Cardiac muscle cell (in vitro differentiated cells and primary cell): ENCODE results near the gene UQCR10. TPM values are rescaled to one million over a fixed set of nuclear protein-coding genes. Genes with fewer than 3 reads are reported as not detected.

Source experiments
- DNase-seq, 2 donors: peaks; one replicate each; pipeline versions ENCODE4 v3.0.0 to v3.0.0-alpha.2; 2010 to 2017; ENCODE audit warnings: low read depth in 1 of 2, low spot score in 1 of 2
- H3K27ac ChIP-seq: fragments of 200-600 bp; sonication (generic); 2 replicates; pipeline ENCODE4 v1.5.1; 2016
- H3K27me3 ChIP-seq: fragments of 200-600 bp; sonication (generic); 2 replicates; pipeline ENCODE4 v1.6.0; 2016; ENCODE audit warnings: control low read depth
- H3K36me3 ChIP-seq: fragments of 200-600 bp; sonication (generic); 2 replicates; pipeline ENCODE4 v1.5.1; 2016; ENCODE audit warnings: control low read depth
- H3K4me1 ChIP-seq: fragments of 200-600 bp; sonication (generic); 2 replicates; pipeline ENCODE4 v1.8.1; 2017; ENCODE audit warnings: low read depth, mild to moderate bottlenecking, mixed run types
- H3K4me3 ChIP-seq: fragments of 200-600 bp; sonication (generic); 2 replicates; pipeline ENCODE4 v1.5.1; 2016; ENCODE audit warnings: mild to moderate bottlenecking
- H3K9me3 ChIP-seq: fragments of 200-600 bp; sonication (generic); 2 replicates; pipeline ENCODE4 v1.5.1; 2017; ENCODE audit warnings: low read depth, mild to moderate bottlenecking, control low read depth
- polyA plus RNA-seq: library from polyadenylated mRNA; unstranded; fragments of >200 nt; fragmentation: Nextera tagmentation; extraction: Ambion mirVana; gene quantifications from 2 replicates; pipeline ENCODE4 v1.2.1, GENCODE V29; 2016
- total RNA-seq: library from RNA; depleted of rRNA; stranded (reverse); fragments of >200 nt; gene quantifications from 2 replicates; pipeline ENCODE4 v1.2.3, GENCODE V29; 2016
- TF ChIP-seq, protein P1 (sequence below): IDR thresholded peaks from 2 replicates; pipeline ENCODE4 v1.5.1; 2012; ENCODE audit warnings: low read depth, mild to moderate bottlenecking, low read length

UQCR10 gene
- total and polyA plus RNA-seq, 2 experiments from 2014 or later: 107 to 613 TPM

DNA sequence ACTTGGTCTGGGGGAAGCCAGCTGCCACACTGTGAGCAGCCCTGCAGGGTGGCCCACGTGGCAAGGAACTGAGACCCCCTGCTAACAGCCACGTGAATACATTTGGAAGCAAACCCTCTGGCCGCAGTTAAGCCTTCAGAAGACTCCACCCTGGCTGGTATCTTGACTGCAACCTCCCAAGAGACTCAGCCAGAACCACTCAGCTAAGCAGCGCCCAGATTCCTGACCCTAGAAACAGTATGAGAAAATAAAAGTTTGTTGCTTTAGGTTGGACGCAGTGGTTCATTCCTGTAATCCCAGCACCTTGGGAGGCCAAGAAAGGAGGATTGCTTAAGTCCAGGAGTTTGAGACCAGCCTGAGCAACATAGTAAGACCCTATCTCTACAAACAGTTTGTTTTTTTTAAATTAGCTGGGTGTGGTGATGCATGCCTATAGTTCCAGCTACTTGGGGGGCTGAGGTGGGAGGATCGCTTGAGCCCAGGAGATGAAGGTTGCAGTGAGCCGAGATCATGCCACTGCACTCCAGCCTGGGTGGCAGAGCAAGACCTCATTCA lies 9.0 kb upstream of the UQCR10 start:
- H3K9me3 ChIP-seq: no peaks in the 10 kb centered on the region
- DNase-seq: peak in 1 of 2 donors; percentile 11
- no peak overlapping the region for H3K27ac ChIP-seq
- TF ChIP-seq, protein P1, sequence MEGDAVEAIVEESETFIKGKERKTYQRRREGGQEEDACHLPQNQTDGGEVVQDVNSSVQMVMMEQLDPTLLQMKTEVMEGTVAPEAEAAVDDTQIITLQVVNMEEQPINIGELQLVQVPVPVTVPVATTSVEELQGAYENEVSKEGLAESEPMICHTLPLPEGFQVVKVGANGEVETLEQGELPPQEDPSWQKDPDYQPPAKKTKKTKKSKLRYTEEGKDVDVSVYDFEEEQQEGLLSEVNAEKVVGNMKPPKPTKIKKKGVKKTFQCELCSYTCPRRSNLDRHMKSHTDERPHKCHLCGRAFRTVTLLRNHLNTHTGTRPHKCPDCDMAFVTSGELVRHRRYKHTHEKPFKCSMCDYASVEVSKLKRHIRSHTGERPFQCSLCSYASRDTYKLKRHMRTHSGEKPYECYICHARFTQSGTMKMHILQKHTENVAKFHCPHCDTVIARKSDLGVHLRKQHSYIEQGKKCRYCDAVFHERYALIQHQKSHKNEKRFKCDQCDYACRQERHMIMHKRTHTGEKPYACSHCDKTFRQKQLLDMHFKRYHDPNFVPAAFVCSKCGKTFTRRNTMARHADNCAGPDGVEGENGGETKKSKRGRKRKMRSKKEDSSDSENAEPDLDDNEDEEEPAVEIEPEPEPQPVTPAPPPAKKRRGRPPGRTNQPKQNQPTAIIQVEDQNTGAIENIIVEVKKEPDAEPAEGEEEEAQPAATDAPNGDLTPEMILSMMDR: no peak
- no peaks in the 10 kb centered on the region for H3K36me3 ChIP-seq
- no peaks in the 10 kb centered on the region for H3K27me3 ChIP-seq
- H3K4me1 ChIP-seq: peaks cover 6% of the 10 kb centered on the region
- H3K4me3 ChIP-seq: no peak overlapping the region

DNA sequence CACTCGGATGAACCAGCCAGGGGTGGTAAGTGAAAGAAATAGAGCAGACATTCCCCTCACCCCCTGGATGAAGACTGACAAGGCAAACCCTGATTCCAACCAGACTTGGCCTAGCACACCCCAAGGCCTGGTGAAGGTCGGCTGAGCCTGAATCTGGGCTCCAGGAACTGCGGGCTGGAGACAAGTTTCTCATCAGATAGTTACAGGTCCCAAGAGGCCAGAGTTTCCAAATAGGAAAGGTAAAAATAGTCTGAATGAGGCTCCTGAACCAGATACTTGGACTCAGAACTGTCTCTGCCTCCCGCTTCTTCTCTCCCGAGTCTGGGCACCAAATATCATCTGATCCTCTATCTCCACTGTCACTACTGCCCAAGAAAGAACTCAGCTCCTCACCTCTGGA lies 8.2 kb upstream of the UQCR10 start:
- peaks cover 6% of the 10 kb centered on the region for H3K4me1 ChIP-seq
- no peaks in the 10 kb centered on the region for H3K9me3 ChIP-seq
- peak overlapping the region; percentile 78 for H3K27ac ChIP-seq
- TF ChIP-seq, protein P1: no peak
- no peak overlapping the region for H3K4me3 ChIP-seq
- no peaks in the 10 kb centered on the region for H3K36me3 ChIP-seq
- no peaks in the 10 kb centered on the region for H3K27me3 ChIP-seq
- DNase-seq: no peak

DNA sequence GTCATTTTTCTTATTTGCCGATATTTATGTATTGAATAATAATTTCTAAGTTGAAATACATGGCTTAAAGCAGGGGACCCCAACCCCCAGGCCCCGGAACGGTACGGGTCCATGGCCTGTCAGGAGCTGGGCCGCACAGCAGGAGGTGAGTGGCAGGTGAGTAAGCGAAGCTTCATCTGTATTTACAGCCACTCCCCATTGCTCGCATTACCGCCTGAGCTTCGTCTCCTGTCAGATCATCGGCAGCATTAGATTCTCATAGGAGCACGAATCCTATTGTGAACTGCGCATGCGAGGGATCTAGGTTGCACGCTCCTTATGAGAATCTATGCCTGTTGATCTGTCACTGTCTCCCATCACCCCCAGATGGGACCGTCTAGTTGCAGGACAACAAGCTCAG lies 4.9 kb upstream of the UQCR10 start:
- Histone ChIP-seq H3K4me1 (peaks cover 10% of the 10 kb centered on the region), H3K9me3 (no peaks in the 10 kb centered on the region), H3K27me3 (no peaks in the 10 kb centered on the region), H3K27ac (no peak overlapping the region), H3K4me3 (no peak overlapping the region), H3K36me3 (no peaks in the 10 kb centered on the region)
- TF ChIP-seq, protein P1: no peak
- DNase-seq: no peak

DNA sequence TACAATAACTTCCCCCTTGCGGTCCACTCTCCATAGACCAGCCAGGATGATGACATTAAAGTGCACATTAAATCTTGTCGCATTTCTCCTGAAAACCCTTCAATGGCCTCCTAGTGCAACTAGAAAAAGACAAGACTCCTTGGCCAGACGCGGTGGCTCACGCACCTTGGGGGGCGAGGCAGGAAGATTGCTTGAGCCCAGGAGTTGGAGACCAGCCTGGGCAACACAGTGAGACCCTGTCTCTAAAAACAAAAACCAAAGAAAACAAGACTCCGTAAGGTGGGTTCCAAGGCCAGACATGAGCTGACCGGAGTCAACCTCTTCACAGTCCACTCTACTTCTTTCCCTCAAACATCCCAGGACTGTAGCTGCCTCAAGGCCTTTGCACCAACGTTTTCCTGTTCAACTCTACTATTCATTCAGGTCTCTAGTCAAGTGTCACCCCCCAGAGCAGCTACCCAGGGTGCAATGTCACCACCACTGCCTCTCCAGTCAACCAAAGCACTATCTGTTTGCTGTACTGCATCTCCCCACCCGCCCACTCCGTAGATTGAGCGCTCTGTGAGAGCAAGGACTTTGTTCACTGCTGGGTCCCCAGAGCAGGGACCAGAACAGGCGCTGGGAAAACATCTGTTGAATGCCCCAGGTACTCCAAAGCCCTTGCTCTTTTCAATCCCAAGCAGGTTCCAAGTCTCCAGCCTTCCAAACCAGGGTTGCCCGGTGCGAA lies 1.1 kb upstream of the UQCR10 start:
- DNase-seq: peak in 1 of 2 donors; percentile 20
- peak overlapping the region; percentile 87 for H3K4me3 ChIP-seq
- H3K27me3 ChIP-seq: no peaks in the 10 kb centered on the region
- H3K4me1 ChIP-seq: peaks cover 8% of the 10 kb centered on the region
- TF ChIP-seq, protein P1: no peak
- H3K36me3 ChIP-seq: peaks cover 6% of the 10 kb centered on the region
- H3K9me3 ChIP-seq: no peaks in the 10 kb centered on the region
- peak overlapping the region; percentile 65 for H3K27ac ChIP-seq

DNA sequence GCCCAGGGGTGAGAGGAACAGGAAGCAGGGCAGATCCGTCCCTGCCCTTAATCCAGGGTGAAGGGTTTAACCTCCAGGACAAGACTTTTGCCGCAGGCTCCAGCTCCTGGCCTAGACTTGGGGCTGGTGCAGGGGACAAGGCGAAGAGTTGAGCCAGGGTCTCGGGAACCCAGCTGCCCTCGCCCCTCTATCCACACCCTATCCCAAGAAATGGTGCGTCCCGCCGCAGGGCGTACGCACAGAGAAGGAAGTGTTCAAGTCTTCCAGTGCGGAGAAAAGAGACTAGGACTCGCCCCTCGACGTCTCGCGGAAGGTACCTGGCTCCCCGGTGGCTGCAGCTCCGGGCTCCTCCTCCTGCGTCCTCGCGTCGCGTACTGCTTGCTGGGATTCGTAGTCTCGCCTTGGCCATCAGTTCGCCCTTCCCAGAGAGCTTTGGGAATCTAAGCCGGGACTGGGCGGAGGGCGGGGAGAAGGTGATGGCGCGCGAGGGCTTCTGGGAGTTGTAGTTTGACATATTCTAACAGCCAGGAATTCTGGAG lies 468 bp upstream of the UQCR10 start, which contains the start of gene ZMAT5:
ZMAT5 (minus strand) TSS at position 376 of the 539 bp plus-strand sequence. CDS start 18,463 bp downstream, outside the sequence.
- Histone ChIP-seq H3K9me3 (no peaks in the 10 kb centered on the region), H3K27ac (peak within 1 kb of the TSS; percentile 95), H3K4me1 (peaks cover 8% of the 10 kb centered on the region), H3K27me3 (no peaks in the 10 kb centered on the region), H3K36me3 (peaks cover 6% of the 10 kb centered on the region), H3K4me3 (peak within 1 kb of the TSS; percentile 87)
- TF ChIP-seq, protein P1: no peak
- peak; percentile 98 for DNase-seq
